Parietal lobe (tissue), 2 donors: ENCODE measurements around the gene MED4. TPM values are rescaled to one million over a fixed set of nuclear protein-coding genes. Genes with fewer than 3 reads are reported as not detected.

ENCODE experiments used
- small RNA-seq: library from RNA; depleted of rRNA; stranded (forward); fragments of <200 nt; gene quantifications from one replicate; pipeline ENCODE3, GENCODE V24; 2014; ENCODE audit warnings: low replicate concordance
- total RNA-seq: library from RNA; depleted of rRNA; stranded (reverse); fragments of >200 nt; gene quantifications from one replicate; pipeline ENCODE4 v1.2.3, GENCODE V29; 2014

MED4 gene
- 26.6 TPM for total RNA-seq

GRCh38 chr13:48094781-48095502 is at the start of gene MED4:
Gene MED4 (minus strand): TSS chr13:48095104. CDS start chr13:48095078, 26 bp downstream.

GRCh38 chr13:48037346-48038173 is 57.3 kb downstream of the MED4 start, which contains the start of gene NUDT15:
Gene NUDT15 (plus strand): TSS chr13:48037726. CDS start chr13:48037747, 21 bp downstream.

Small RNAs within 50 kb of the gene (small RNA-seq; reads per million reads assigned to genes)
- not detected for gene POLR2KP2

Other genes starting within 250 kb of the MED4 start
- gene SUCLA2, start 93.8 kb downstream of the MED4 start, total RNA-seq, result 69.8 TPM
- 7.8 TPM for gene NUDT15, start 57.4 kb downstream of the MED4 start, total RNA-seq
- 97.3 TPM for gene ITM2B, start 138.1 kb upstream of the MED4 start, total RNA-seq
- gene RB1, start 208.6 kb upstream of the MED4 start, total RNA-seq, result 47.3 TPM